DND-41 (cell line): Measurements from ENCODE around the gene RPS24.

Source experiments
- ATAC-seq: fragments of 200-7000 bp; cut with Tn5 transposase; 3 replicates; pipeline ENCODE4 v1.9.1; 2021; ENCODE audit warnings: low read depth; ENCODE audit not compliant: insufficient read depth
- DNase-seq: peaks from one replicate; pipeline ENCODE4 v3.0.0-alpha.2; 2020
- H2AFZ ChIP-seq: 2 replicates; pipeline ENCODE4 v1.6.0; 2012; ENCODE audit warnings: low read depth, low read length
- H3K27ac ChIP-seq: 2 replicates; pipeline ENCODE4 v1.5.1; 2012; ENCODE audit warnings: low read length, inconsistent platforms
- H3K27me3 ChIP-seq: fragments of 200-600 bp; sonication (generic); 2 replicates; pipeline ENCODE4 v1.6.0; 2012; ENCODE audit warnings: low read length, mild to moderate bottlenecking, inconsistent platforms; ENCODE audit not compliant: insufficient read depth, poor library complexity
- H3K36me3 ChIP-seq: 2 replicates; pipeline ENCODE4 v1.5.1; 2012; ENCODE audit warnings: low read length, inconsistent platforms; ENCODE audit not compliant: insufficient read depth
- H3K4me1 ChIP-seq: 2 replicates; pipeline ENCODE4 v1.5.1; 2012; ENCODE audit warnings: mild to moderate bottlenecking, low read length; ENCODE audit not compliant: insufficient read depth
- H3K4me2 ChIP-seq: 2 replicates; pipeline ENCODE4 v1.6.0; 2012; ENCODE audit warnings: mild to moderate bottlenecking, moderate library complexity, low read length, inconsistent platforms; ENCODE audit not compliant: insufficient read depth
- H3K4me3 ChIP-seq, 2 experiments: fragments of 200-600 bp in 1 of 2; shearing (Covaris generic) in 1 of 2; 2 replicates each; pipeline ENCODE4 v1.5.1; 2012 to 2016; ENCODE audit warnings: inconsistent platforms in 2 of 2, low read length in 2 of 2, mild to moderate bottlenecking in 2 of 2, low read depth in 1 of 2, moderate library complexity in 1 of 2
- H3K79me2 ChIP-seq: 2 replicates; pipeline ENCODE4 v1.6.0; 2012; ENCODE audit warnings: low read length, inconsistent platforms; ENCODE audit not compliant: insufficient read depth
- H3K9ac ChIP-seq: 2 replicates; pipeline ENCODE4 v1.6.0; 2012; ENCODE audit warnings: low read depth, mild to moderate bottlenecking, inconsistent platforms, low read length, moderate library complexity
- H3K9me3 ChIP-seq: 2 replicates; pipeline ENCODE4 v1.5.1; 2012; ENCODE audit warnings: low read length, moderate library complexity, mild to moderate bottlenecking, inconsistent platforms; ENCODE audit not compliant: insufficient read depth, severe bottlenecking
- H4K20me1 ChIP-seq: 2 replicates; pipeline ENCODE4 v1.6.0; 2012; ENCODE audit warnings: low read length; ENCODE audit not compliant: insufficient read depth
- EZH2 ChIP-seq: IDR thresholded peaks from 3 replicates; pipeline ENCODE4 v1.6.1; 2012; ENCODE audit warnings: borderline replicate concordance, low read depth, mild to moderate bottlenecking, moderate library complexity, low read length, inconsistent platforms; ENCODE audit not compliant: severe bottlenecking
- TF ChIP-seq, protein P1 (sequence below): IDR thresholded peaks from 2 replicates; pipeline ENCODE4 v1.5.1; 2012; ENCODE audit warnings: borderline replicate concordance, low read length, moderate library complexity, mild to moderate bottlenecking; ENCODE audit not compliant: poor library complexity, severe bottlenecking; ENCODE audit errors: extremely low read depth

RPS24 gene

DNA sequence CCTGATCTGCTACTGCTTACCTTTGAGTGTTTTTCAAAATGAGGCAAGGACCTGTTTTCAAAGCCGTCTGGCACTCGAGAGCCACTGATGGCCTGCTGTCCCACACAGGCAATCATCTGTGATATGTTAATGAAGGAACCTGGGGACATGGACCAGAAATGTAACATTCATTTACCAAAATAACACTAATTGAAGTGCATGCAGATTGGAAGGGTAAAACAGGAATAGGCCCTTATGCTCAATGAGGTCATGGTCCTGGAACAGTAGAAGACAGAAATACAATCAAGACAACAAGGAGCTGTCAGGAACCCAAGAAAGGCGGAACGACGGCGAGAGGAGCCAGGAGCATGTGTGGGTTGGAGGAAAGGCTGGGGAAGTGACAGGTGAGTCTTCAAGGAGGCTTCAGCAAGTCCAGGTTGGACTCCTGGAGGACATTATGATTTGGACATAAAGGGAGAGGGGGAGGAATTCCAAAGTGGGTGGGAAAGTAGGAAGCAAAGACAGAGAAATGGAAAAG, 32.6 kb upstream of the RPS24 start:
- TF ChIP-seq EZH2 = no peak
- TF ChIP-seq, protein P1, sequence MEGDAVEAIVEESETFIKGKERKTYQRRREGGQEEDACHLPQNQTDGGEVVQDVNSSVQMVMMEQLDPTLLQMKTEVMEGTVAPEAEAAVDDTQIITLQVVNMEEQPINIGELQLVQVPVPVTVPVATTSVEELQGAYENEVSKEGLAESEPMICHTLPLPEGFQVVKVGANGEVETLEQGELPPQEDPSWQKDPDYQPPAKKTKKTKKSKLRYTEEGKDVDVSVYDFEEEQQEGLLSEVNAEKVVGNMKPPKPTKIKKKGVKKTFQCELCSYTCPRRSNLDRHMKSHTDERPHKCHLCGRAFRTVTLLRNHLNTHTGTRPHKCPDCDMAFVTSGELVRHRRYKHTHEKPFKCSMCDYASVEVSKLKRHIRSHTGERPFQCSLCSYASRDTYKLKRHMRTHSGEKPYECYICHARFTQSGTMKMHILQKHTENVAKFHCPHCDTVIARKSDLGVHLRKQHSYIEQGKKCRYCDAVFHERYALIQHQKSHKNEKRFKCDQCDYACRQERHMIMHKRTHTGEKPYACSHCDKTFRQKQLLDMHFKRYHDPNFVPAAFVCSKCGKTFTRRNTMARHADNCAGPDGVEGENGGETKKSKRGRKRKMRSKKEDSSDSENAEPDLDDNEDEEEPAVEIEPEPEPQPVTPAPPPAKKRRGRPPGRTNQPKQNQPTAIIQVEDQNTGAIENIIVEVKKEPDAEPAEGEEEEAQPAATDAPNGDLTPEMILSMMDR = no peak
- H3K4me3 ChIP-seq = no peak overlapping the region
- H3K4me2 ChIP-seq = no peak overlapping the region
- no peaks in the 10 kb centered on the region for H3K9me3 ChIP-seq
- H4K20me1 ChIP-seq = no peaks in the 10 kb centered on the region
- no peaks in the 10 kb centered on the region for H3K4me1 ChIP-seq
- no peaks in the 10 kb centered on the region for H3K79me2 ChIP-seq
- no peak overlapping the region for H2AFZ ChIP-seq
- ATAC-seq = no peak
- H3K27ac ChIP-seq = no peak overlapping the region
- peaks cover 65% of the 10 kb centered on the region for H3K36me3 ChIP-seq
- H3K27me3 ChIP-seq = no peaks in the 10 kb centered on the region
- DNase-seq = no peak
- no peak overlapping the region for H3K9ac ChIP-seq

DNA sequence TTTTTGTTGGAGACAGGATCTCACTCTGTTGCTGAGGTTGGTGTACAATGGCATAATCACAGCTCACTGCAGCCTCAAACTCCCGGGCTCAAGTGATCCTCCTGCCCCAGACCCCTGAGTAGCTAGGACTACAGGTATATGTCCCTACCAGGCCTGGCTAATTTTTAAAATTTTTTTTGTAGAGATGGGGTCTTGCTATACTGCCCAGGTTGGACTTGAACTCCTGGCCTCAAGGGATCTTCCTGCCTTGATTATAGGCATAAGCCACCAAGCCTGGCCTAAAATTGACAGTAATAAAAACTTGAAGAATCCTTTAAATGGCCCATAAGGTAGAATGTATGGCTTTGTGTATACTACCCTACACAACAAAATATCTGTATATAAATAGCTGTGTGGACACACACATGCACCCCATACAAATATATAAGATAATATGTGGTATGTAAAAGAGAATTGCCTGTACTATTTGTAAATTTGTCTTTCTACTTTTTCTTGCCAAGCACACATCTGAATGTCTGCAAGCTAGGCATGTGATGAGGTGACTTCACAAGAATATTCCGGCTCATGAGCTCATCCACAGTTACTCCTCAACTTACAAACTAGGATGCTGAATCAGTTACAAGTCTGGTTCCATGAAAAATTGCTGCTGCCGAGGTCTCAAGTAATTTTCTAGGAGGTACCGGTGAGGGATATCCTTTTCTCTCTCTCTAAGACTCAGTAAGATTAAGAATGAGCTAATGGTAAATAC, 30.9 kb upstream of the RPS24 start:
- DNase-seq = no peak
- Histone ChIP-seq H2AFZ (no peak overlapping the region), H3K4me3 (no peak overlapping the region), H3K27me3 (no peaks in the 10 kb centered on the region), H4K20me1 (no peaks in the 10 kb centered on the region), H3K9ac (no peak overlapping the region), H3K4me1 (no peaks in the 10 kb centered on the region), H3K9me3 (no peaks in the 10 kb centered on the region), H3K4me2 (no peak overlapping the region), H3K79me2 (no peaks in the 10 kb centered on the region), H3K36me3 (peaks cover 77% of the 10 kb centered on the region), H3K27ac (no peak overlapping the region)
- no peak for ATAC-seq
- TF ChIP-seq, protein P1 = no peak
- TF ChIP-seq EZH2 = no peak

DNA sequence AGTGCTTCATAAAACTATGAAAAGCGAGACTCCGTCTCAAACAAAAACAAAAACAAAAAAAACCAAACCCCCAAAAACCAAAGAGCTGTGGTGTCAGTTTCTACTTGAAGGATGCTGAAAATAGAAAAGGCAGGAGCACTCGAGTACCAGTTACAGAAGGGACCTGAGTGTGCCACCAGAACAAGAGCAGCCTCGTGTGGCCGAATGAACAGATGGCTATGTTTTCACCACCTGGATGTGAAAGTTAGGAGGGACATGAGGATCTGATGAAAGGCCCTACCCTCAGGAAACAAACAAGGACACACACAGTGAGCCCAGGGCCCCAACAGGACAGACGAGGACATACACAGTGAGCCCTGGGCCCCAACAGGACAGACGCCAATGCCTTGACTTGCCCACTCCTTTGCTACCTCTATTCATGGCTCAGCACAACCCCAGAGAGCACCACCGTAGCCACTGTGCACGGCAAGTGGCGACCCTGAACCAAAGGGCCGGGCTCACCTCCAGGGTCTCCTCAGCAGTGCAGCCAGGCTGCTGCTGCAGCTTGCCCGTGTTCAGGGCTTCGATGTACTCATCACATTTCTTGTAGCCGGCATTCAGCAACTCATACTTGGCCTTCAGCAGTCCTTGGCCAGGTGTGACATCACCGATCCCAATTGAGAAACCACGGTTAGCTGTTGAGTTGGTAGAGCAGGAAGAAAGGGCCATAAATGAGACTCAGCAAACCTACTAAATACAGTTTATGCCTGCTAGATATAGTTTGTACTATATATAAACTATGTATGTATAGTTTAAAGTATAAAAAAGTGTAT, 29.2 kb upstream of the RPS24 start:
- Histone ChIP-seq H3K27me3 (no peaks in the 10 kb centered on the region), H2AFZ (no peak overlapping the region), H3K4me1 (no peaks in the 10 kb centered on the region), H3K4me2 (no peak overlapping the region), H3K9ac (no peak overlapping the region), H3K4me3 (no peak overlapping the region), H3K36me3 (peaks cover 84% of the 10 kb centered on the region), H3K79me2 (no peaks in the 10 kb centered on the region), H3K9me3 (no peaks in the 10 kb centered on the region), H3K27ac (no peak overlapping the region), H4K20me1 (no peaks in the 10 kb centered on the region)
- ATAC-seq (no peak), DNase-seq (no peak)
- TF ChIP-seq, protein P1 = no peak
- TF ChIP-seq EZH2 = no peak
